Astrocyte (in vitro differentiated cells and primary cell): ENCODE measurements around the gene UGT1A7.

Experiments used
- EZH2 ChIP-seq: IDR thresholded peaks from 2 replicates; pipeline ENCODE4 v1.6.1; 2012; ENCODE audit warnings: mild to moderate bottlenecking, low read length, inconsistent platforms; ENCODE audit not compliant: insufficient read depth
- TF ChIP-seq, protein P1 (sequence below): IDR thresholded peaks from 2 replicates; pipeline ENCODE4 v1.5.1; 2011; ENCODE audit warnings: low read depth, mild to moderate bottlenecking, inconsistent platforms, low read length, moderate library complexity; ENCODE audit not compliant: insufficient read depth

DNA sequence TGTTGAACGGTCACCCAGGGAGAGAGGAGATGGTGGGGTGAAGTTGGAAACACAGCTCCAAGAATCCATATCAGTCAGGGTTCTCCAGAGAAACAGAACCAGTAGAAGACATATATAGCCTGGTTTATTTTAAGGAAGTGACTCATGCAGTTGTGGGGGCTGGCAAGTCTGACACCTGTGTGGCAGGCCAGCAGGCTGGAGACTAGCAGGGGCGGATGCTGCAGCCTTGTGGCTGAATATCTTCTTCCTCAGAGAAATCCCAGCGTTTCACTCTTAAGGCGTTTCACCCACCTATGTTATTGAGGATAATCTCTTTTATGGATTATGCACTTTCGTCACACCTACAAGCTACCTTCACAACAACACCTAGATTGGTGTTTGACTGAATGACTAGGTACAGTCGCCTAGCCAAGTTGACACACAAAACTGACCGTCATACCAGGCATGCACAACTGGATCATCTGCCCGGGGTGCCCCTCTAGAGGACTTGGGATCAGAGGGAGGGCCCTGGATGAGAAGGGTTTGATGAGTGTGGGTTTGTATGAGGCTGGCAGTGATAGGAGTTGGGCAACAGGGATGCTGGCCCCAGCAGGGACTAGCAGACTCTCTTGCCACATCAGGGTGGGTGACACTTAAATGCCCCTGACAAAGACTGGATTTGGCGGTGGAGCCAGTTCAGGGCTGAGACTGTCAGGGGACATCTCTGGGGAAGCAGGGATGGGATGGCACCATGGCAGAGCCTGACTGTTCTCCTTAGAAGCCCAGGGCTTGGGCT, 119.8 kb downstream of the UGT1A7 start:
- no peak for TF ChIP-seq EZH2
- TF ChIP-seq, protein P1, sequence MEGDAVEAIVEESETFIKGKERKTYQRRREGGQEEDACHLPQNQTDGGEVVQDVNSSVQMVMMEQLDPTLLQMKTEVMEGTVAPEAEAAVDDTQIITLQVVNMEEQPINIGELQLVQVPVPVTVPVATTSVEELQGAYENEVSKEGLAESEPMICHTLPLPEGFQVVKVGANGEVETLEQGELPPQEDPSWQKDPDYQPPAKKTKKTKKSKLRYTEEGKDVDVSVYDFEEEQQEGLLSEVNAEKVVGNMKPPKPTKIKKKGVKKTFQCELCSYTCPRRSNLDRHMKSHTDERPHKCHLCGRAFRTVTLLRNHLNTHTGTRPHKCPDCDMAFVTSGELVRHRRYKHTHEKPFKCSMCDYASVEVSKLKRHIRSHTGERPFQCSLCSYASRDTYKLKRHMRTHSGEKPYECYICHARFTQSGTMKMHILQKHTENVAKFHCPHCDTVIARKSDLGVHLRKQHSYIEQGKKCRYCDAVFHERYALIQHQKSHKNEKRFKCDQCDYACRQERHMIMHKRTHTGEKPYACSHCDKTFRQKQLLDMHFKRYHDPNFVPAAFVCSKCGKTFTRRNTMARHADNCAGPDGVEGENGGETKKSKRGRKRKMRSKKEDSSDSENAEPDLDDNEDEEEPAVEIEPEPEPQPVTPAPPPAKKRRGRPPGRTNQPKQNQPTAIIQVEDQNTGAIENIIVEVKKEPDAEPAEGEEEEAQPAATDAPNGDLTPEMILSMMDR: no peak
